IMR-90 (cell line): ENCODE measurements around the gene UBE3B. TPM values are rescaled to one million over a fixed set of nuclear protein-coding genes. Genes with fewer than 3 reads are reported as not detected.

Experiments used
- ATAC-seq: fragments of 200-7000 bp; cut with Tn5 transposase; 2 replicates; pipeline ENCODE4 v1.9.1; 2020; ENCODE audit warnings: low read depth, mild to moderate bottlenecking, moderate library complexity
- BruUV-seq: library from RNA; stranded (reverse); fragments of 400-500 nt; replicated peaks from 2 replicates; lab custom pipeline; 2021; lab: Mats Ljungman, UMichigan
- CTCF ChIA-PET: fragments of 300-600 bp; formaldehyde crosslinking; extraction: SDS; loops from one replicate; lab custom pipeline; 2021; ENCODE audit warnings: antibody characterized with exemption; lab: Yijun Ruan, JAX
- POLR2A ChIA-PET: fragments of 300-600 bp; sonication (Branson Sonifier 250); formaldehyde crosslinking; loops from one replicate; lab custom pipeline; 2022; ENCODE audit warnings: antibody characterized with exemption; ENCODE audit not compliant: unreplicated experiment; lab: Charles Lee
- DNase-seq: peaks from one replicate; pipeline ENCODE4 v3.0.0; 2013
- H2AFZ ChIP-seq: replicated peaks from 2 replicates; pipeline ENCODE3; 2013; ENCODE audit warnings: low read length, mild to moderate bottlenecking; ENCODE audit not compliant: poor library complexity
- H2AK5ac ChIP-seq: 2 replicates; pipeline ENCODE4 v1.6.1; 2013; ENCODE audit warnings: low read depth, low read length, inconsistent platforms
- H2AK9ac ChIP-seq: replicated peaks from 2 replicates; pipeline ENCODE3; 2013; ENCODE audit warnings: mild to moderate bottlenecking, low read depth, low read length, moderate library complexity; ENCODE audit not compliant: poor library complexity
- H2BK120ac ChIP-seq: 2 replicates; pipeline ENCODE4 v1.6.1; 2013; ENCODE audit warnings: low read depth, low read length, inconsistent platforms
- H2BK15ac ChIP-seq: 3 replicates; pipeline ENCODE4 v1.6.1; 2013; ENCODE audit warnings: low read depth, low read length, inconsistent platforms
- H2BK20ac ChIP-seq: 2 replicates; pipeline ENCODE4 v1.6.1; 2013; ENCODE audit warnings: low read depth, mild to moderate bottlenecking, inconsistent platforms, low read length, moderate library complexity
- H2BK5ac ChIP-seq: 2 replicates; pipeline ENCODE4 v1.6.1; 2013; ENCODE audit warnings: mild to moderate bottlenecking, low read depth, low read length, inconsistent platforms; ENCODE audit not compliant: poor library complexity, severe bottlenecking
- H3K14ac ChIP-seq: replicated peaks from 2 replicates; pipeline ENCODE4 v1.6.1; 2013; ENCODE audit warnings: low read depth, low read length, inconsistent platforms
- H3K18ac ChIP-seq: 2 replicates; pipeline ENCODE4 v1.6.1; 2013; ENCODE audit warnings: low read depth, low read length, control low read depth
- H3K23ac ChIP-seq: 2 replicates; pipeline ENCODE4 v1.6.1; 2013; ENCODE audit warnings: low read depth, low read length, inconsistent platforms
- H3K27ac ChIP-seq: 2 replicates; pipeline ENCODE4 v1.5.1; 2013; ENCODE audit warnings: mild to moderate bottlenecking, control low read depth, low read length; ENCODE audit not compliant: insufficient read depth
- H3K27me3 ChIP-seq: 2 replicates; pipeline ENCODE4 v1.6.1; 2013; ENCODE audit warnings: low read length; ENCODE audit not compliant: control insufficient read depth, insufficient read depth
- H3K36me3 ChIP-seq: 2 replicates; pipeline ENCODE4 v1.6.1; 2013; ENCODE audit warnings: low read length, mixed read lengths; ENCODE audit not compliant: control insufficient read depth, insufficient read depth
- H3K4ac ChIP-seq: 2 replicates; pipeline ENCODE4 v1.6.1; 2013; ENCODE audit warnings: low read depth, low read length, inconsistent platforms
- H3K4me1 ChIP-seq: 2 replicates; pipeline ENCODE4 v1.6.1; 2013; ENCODE audit warnings: low read length, mixed read lengths; ENCODE audit not compliant: control insufficient read depth, insufficient read depth
- H3K4me2 ChIP-seq: 2 replicates; pipeline ENCODE4 v1.6.1; 2013; ENCODE audit warnings: low read depth, mild to moderate bottlenecking, control low read depth, low read length, moderate library complexity
- H3K4me3 ChIP-seq: 2 replicates; pipeline ENCODE4 v1.5.1; 2013; ENCODE audit warnings: low read depth, mild to moderate bottlenecking, control low read depth, low read length, moderate library complexity; ENCODE audit not compliant: insufficient read depth
- H3K56ac ChIP-seq: 2 replicates; pipeline ENCODE4 v1.6.1; 2013; ENCODE audit warnings: low read length, inconsistent platforms; ENCODE audit not compliant: insufficient read depth; ENCODE audit errors: extremely low read depth
- H3K79me1 ChIP-seq, 2 experiments: 2 replicates each; pipeline ENCODE4 v1.6.1; 2013; ENCODE audit warnings: low read length in 2 of 2, inconsistent platforms in 1 of 2, low read depth in 1 of 2
- H3K9ac ChIP-seq: 2 replicates; pipeline ENCODE4 v1.6.1; 2013; ENCODE audit warnings: low read depth, low read length, control low read depth
- H3K9me1 ChIP-seq: 2 replicates; pipeline ENCODE4 v1.6.1; 2013; ENCODE audit warnings: low read length, inconsistent platforms; ENCODE audit not compliant: insufficient read depth
- H3K9me3 ChIP-seq: 2 replicates; pipeline ENCODE4 v1.6.1; 2013; ENCODE audit warnings: low read length; ENCODE audit not compliant: control insufficient read depth, insufficient read depth
- H4K20me1 ChIP-seq: 2 replicates; pipeline ENCODE4 v1.6.1; 2013; ENCODE audit warnings: low read length, inconsistent platforms; ENCODE audit not compliant: insufficient read depth
- H4K5ac ChIP-seq: 2 replicates; pipeline ENCODE4 v1.6.1; 2013; ENCODE audit warnings: mild to moderate bottlenecking, low read depth, low read length, control low read depth
- H4K8ac ChIP-seq, 2 experiments: 2 replicates each; pipeline ENCODE4 v1.6.1; 2013; ENCODE audit warnings: low read depth in 2 of 2, low read length in 2 of 2, control low read depth in 1 of 2, inconsistent platforms in 1 of 2
- H4K91ac ChIP-seq: 2 replicates; pipeline ENCODE4 v1.6.1; 2013; ENCODE audit warnings: low read depth, low read length, inconsistent platforms; ENCODE audit not compliant: insufficient read depth
- RCOR1 ChIP-seq: IDR thresholded peaks from 2 replicates; pipeline ENCODE4 v1.6.1; 2012; ENCODE audit warnings: mild to moderate bottlenecking, low read length, improper control_type of control experiment; ENCODE audit not compliant: insufficient replicate concordance
- WGBS, 2 experiments: methylation state at CpG; one replicate each; pipeline versions ENCODE4 v1.1.5 to v1.1.7; 2013; ENCODE audit warnings: missing lambda C conversion rate in 2 of 2; ENCODE audit not compliant: insufficient read length in 1 of 2; ENCODE audit errors: extremely low coverage in 2 of 2; 5-methylcytosine and 5-hydroxymethylcytosine counted together
- dilution Hi-C: fragments of 300-500 bp; cut with HindIII; formaldehyde crosslinking; loops from one replicate; pipeline ENCODE4 v1.14.3; 2018; ENCODE audit warnings: low sequenced_read_pairs; ENCODE audit not compliant: unreplicated experiment
- in situ Hi-C: fragments of 300-500 bp; cut with MboI; formaldehyde crosslinking; loops from 3 replicates; pipeline ENCODE4 v1.14.3; 2019; ENCODE audit warnings: low sequenced_read_pairs, inconsistent platforms, mixed read lengths
- intact Hi-C: fragments of 100-400 bp; cut with micrococcal nuclease; formaldehyde crosslinking; loops from 2 replicates; pipeline ENCODE4 v1.10.0; 2022
- polyA plus RNA-seq, 3 experiments: library from polyadenylated mRNA; depleted of rRNA; stranded (reverse); fragments of >200 nt; gene quantifications; 2 replicates each; pipeline ENCODE4 v1.2.3, GENCODE V29; 2012; ENCODE audit warnings: low replicate concordance in 1 of 3
- total RNA-seq: library from RNA; depleted of rRNA; stranded (reverse); fragments of >200 nt; gene quantifications from 2 replicates; pipeline ENCODE4 v1.2.3, GENCODE V29; 2012
- TF ChIP-seq, protein P1 (sequence below): conservative IDR thresholded peaks from 2 replicates; pipeline ENCODE4 v1.5.1; 2012; ENCODE audit warnings: mild to moderate bottlenecking, low read depth, low read length, improper control_type of control experiment

UBE3B gene
- total and polyA plus RNA-seq, 2 of the 4 experiments (the other 2 are of a cell fraction) = 18.8 to 24.9 TPM

DNA sequence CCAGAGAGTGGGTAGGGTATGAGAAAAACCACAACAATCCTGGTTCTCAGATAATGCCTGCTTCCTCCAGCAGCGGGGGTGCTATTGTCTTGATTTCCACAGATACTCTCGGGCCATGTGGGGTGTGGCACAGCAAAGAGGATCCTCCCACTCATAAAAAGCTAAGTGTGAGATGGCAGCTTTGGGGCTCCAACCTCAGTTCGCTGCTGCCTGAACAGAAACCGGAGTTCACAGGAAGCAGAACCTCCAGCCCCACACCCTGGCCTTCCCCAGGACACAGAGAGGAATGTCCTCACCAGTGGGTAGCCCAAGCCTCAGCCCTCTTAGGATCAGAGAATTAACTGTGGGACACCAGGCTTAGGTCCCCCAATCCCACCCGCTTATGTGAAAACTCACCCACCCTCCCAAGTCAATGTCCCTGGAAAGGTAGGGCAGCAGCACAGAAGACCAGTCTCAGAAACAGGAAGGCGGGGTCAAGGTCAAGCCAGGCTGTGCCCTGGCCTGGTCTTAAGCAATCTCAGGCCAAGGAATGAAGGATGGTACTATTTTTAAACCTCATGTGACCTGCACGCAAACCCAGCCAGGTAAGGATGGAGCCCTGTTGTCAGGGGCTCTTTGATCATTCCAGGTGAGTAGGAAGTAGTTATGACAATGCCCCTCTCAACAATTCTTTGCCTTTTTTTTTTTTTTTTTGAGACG is 9.3 kb upstream of the UBE3B start:
- in situ Hi-C loops (no loop called here), intact Hi-C loops (no loop called here), dilution Hi-C loops (no loop called here)
- Histone ChIP-seq H3K4me3 (no peak overlapping the region), H3K36me3 (peaks cover 56% of the 10 kb centered on the region), H3K79me1 (peaks cover 4 to 87% of the 10 kb centered on the region in 2 experiments; a peak in 3 of 4 replicates), H2BK15ac (no peak overlapping the region), H2BK5ac (no peak overlapping the region), H4K20me1 (peaks cover 40% of the 10 kb centered on the region), H3K27ac (no peak overlapping the region; the same call in 1 of the 2 replicates), H3K9me3 (no peaks in the 10 kb centered on the region), H3K9ac (no peak overlapping the region), H3K23ac (no peak overlapping the region), H3K4ac (no peak overlapping the region), H4K5ac (no peak overlapping the region), H2AFZ (no peak overlapping the region), H2BK20ac (no peak overlapping the region), H3K27me3 (no peaks in the 10 kb centered on the region), H3K9me1 (peaks cover 46% of the 10 kb centered on the region), H4K91ac (no peak overlapping the region), H3K56ac (no peak overlapping the region), H2BK120ac (no peak overlapping the region), H4K8ac (no peak overlapping the region), H2AK9ac (no peak overlapping the region), H2AK5ac (no peak overlapping the region), H3K4me2 (no peak overlapping the region), H3K4me1 (peaks cover 22% of the 10 kb centered on the region), H3K14ac (no peak overlapping the region), H3K18ac (no peak overlapping the region)
- ATAC-seq = no peak
- ChIA-PET POLR2A (no interaction called here), CTCF (no interaction called here)
- no peak for TF ChIP-seq RCOR1
- TF ChIP-seq, protein P1, sequence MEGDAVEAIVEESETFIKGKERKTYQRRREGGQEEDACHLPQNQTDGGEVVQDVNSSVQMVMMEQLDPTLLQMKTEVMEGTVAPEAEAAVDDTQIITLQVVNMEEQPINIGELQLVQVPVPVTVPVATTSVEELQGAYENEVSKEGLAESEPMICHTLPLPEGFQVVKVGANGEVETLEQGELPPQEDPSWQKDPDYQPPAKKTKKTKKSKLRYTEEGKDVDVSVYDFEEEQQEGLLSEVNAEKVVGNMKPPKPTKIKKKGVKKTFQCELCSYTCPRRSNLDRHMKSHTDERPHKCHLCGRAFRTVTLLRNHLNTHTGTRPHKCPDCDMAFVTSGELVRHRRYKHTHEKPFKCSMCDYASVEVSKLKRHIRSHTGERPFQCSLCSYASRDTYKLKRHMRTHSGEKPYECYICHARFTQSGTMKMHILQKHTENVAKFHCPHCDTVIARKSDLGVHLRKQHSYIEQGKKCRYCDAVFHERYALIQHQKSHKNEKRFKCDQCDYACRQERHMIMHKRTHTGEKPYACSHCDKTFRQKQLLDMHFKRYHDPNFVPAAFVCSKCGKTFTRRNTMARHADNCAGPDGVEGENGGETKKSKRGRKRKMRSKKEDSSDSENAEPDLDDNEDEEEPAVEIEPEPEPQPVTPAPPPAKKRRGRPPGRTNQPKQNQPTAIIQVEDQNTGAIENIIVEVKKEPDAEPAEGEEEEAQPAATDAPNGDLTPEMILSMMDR = no peak
- no CpG with 5 or more reads among the region's 8 CpGs for WGBS, 2 experiments
- no TSS peak for BruUV-seq
- DNase-seq = no peak
